OCI-LY1 (cell line): ENCODE measurements around the gene FTCD.

Experiments used
- EZH2 ChIP-seq: fragments of 200-600 bp; sonication (generic), shearing (Covaris generic); IDR thresholded peaks from 2 replicates; pipeline ENCODE4 v1.8.0; 2017; ENCODE audit warnings: borderline replicate concordance, mixed run types, mild to moderate bottlenecking, antibody characterized with exemption, low read length, moderate library complexity, mixed read lengths
- TF ChIP-seq, protein P1 (sequence below): fragments of 200-600 bp; sonication (generic), shearing (Covaris generic); IDR thresholded peaks from 2 replicates; pipeline ENCODE4 v1.5.1; 2017; ENCODE audit warnings: mild to moderate bottlenecking, antibody characterized with exemption, low read length, moderate library complexity, mixed read lengths

DNA sequence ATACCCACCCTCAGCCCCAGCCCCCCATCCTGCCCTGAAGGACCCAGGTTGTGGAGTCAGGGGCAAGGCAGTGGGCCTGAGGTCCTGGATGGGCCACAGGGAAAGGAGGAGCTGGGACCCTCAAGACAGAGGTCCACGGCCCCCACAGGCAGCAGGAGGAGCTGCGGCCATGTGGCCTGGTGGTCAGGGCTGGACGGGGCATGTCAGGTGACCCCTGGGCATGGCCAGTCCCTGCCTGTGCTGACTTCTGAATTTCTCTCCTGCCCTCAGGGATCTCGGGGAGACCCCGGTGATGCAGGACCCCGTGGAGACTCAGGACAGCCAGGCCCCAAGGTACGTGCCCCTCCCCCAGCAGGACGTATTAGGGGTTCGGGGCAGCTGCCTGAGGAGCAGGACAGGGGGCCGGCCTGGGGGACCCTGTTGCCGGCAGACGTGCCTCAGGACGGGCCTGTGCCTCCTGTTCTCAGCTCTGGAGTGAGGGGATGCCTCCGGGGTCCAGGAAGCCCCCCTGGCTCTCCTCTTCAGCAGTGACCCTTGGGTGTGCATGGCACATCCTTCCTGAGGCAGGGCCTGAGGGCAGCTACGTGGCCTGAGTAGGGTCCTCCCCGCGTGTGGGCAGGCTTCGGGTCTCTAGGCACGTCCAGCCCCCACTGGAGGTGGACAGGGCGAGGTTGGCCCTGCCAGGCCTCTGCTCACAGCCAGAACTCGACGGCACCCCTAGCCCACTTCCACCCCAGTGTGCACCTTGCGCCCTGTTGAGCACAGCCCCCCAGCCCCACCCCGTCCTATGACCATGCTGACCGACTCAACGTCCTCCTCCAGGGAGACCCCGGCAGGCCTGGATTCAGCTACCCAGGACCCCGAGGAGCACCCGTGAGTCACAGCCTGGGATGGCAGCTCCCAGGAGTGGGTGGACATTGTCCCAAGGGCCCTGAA, 33.8 kb downstream of the FTCD start:
- TF ChIP-seq, protein P1, sequence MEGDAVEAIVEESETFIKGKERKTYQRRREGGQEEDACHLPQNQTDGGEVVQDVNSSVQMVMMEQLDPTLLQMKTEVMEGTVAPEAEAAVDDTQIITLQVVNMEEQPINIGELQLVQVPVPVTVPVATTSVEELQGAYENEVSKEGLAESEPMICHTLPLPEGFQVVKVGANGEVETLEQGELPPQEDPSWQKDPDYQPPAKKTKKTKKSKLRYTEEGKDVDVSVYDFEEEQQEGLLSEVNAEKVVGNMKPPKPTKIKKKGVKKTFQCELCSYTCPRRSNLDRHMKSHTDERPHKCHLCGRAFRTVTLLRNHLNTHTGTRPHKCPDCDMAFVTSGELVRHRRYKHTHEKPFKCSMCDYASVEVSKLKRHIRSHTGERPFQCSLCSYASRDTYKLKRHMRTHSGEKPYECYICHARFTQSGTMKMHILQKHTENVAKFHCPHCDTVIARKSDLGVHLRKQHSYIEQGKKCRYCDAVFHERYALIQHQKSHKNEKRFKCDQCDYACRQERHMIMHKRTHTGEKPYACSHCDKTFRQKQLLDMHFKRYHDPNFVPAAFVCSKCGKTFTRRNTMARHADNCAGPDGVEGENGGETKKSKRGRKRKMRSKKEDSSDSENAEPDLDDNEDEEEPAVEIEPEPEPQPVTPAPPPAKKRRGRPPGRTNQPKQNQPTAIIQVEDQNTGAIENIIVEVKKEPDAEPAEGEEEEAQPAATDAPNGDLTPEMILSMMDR, result no peak
- TF ChIP-seq EZH2, result no peak
